Stomach (tissue), 4 donors: ENCODE data around the gene ARF1.

Source experiments
- CTCF ChIP-seq, 7 experiments: fragments of 450-650 bp in 4 of 7; fragments of 200-600 bp in 3 of 7; sonication (generic) in 3 of 7; IDR thresholded peaks; one replicate each; pipeline ENCODE4 v1.5.1; 2016 to 2019; ENCODE audit warnings: antibody characterized with exemption in 7 of 7, control low read depth in 2 of 7, mild to moderate bottlenecking in 1 of 7
- EP300 ChIP-seq: sonication (generic); formaldehyde crosslinking; IDR thresholded peaks from one replicate; pipeline ENCODE4 v1.6.1; 2017; ENCODE audit warnings: antibody characterized with exemption
- POLR2A ChIP-seq, 4 donors: fragments of 450-650 bp; IDR thresholded peaks; one replicate each; pipeline ENCODE4 v1.6.1; 2016; ENCODE audit warnings: antibody characterized with exemption in 4 of 4, control low read depth in 2 of 4, mild to moderate bottlenecking in 1 of 4, moderate library complexity in 1 of 4
- POLR2AphosphoS5 ChIP-seq, 3 donors: sonication (generic); formaldehyde crosslinking; IDR thresholded peaks; one replicate each; pipeline ENCODE4 v1.6.1; 2016; ENCODE audit warnings: antibody characterized with exemption in 3 of 3

DNA sequence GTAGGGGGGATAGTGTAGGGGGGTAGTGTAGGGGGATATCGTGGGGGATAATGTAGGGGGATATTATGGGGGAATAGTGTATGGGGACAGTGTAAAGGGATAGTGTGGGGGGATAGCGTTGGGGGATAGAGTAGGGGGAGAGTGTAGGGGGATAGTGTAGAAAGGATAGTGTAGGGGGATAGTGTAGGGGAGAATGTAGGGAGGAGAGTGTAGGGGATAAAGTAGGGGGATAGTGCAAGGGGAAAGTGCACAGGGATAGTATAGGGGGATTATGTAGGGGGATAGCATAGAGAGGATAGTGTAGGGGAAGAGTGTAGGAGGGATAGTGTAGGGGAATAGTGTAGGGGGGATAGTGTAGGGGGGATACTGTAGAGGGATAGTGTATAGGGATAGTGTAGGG, 12.3 kb upstream of the ARF1 start:
- no peak for TF ChIP-seq CTCF (IDR thresholded peaks at IDR 0.05)
- no peak for TF ChIP-seq POLR2AphosphoS5 (IDR thresholded peaks at IDR 0.05)
- TF ChIP-seq EP300 = no peak
- TF ChIP-seq POLR2A (IDR thresholded peaks at IDR 0.05) = no peak
